ENCODE results near the gene TMEM101.

DNA sequence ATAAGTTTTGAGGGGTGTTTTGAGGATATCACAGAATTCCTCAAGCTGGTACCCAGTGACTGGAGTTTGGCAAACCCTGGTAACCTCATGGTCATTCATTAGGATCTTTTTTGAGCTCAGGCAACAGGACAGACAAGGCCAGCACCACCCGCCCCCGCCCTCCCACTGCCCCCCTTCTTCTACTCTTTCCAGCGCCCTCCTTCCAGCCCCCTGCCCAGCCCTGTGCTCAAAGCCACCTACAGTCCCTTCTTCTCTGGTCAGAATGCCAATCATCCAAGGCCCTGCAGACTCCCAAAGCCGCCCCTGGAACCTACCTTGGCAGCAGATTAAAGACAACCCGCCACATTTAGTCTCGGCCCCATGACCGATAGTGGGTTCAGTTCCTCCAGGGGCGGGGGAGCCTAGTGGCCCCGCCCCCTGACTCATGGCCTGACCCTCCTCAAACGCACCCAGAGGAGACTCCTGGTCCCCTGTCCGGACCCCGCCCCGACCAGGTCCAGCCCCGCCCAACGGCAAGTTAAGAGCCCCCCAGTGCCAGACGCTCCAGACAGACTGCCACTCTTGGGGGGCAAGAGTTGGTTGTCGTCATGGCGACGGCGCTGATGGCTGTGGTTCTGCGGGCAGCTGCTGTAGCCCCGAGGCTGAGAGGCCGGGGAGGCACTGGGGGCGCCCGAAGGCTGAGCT lies 10.5 kb downstream of the TMEM101 start, which contains the start of gene NAGS:
- no peak for TF ChIP-seq CTCF (optimal IDR thresholded peaks at IDR 0.05 in 1 of 3, IDR thresholded peaks at IDR 0.05 in 1 of 3, conservative IDR thresholded peaks at IDR 0.05 in 1 of 3; ENCODE audit: extremely low read depth in 1 of 3, insufficient read depth in 2 of 3, low read length in 3 of 3)
- no peak for TF ChIP-seq EZH2 (IDR thresholded peaks at IDR 0.05; ENCODE audit: low read length)
